GM19035 (cell line): ENCODE data around the gene PTPRS.
A peak's percentile ranks its signal among the peaks of the same experiment; 100 is the strongest.
"Not testable (repeated sequence)": the region's sequence is repeated elsewhere in the genome, so short reads cannot be mapped to it uniquely, and the experiment has no call there.

ENCODE experiments used
- ATAC-seq: cut with Tn5 transposase; IDR thresholded peaks from one replicate; pipeline ENCODE4 v1.9.1; 2021; ENCODE audit not compliant: unreplicated experiment

The PTPRS gene

DNA sequence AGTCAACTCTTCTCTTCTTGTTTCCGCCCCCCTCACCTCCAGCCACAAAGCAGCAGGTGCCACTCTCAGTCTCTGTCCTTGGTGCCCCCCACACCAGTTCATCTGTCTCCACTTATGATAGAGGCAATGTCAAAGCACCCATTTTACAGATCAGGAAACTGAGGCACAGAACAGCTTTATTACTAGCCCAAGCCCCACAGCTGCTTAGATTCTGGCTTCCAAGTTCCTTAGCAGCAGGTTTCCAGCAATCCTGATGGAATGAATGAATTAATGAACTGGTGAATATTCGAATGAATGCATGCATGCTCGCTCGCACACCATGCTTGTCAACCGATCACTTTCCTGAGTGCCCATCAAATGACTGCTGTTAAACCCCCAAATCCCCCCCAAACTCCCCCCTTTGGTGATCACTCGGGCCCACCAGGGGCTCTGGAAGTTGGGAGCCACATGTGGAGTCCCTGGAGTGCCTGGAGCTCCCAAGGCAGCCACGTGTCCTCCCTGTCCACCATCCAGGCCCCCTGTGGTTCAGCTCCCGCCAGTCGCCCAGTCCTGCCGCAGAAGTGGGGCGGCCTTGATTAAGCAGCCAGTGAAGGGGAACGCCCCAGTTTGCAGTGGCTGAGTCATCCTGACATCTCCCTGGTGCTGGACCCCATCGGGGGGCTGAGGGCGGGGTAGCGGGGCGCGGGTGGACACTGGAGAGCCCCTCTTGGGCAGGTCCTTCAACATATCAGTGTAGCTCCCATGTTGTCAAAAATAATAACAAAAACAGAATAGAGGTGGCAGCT lies 6.8 kb downstream of the PTPRS start:
- ATAC-seq, result no peak

DNA sequence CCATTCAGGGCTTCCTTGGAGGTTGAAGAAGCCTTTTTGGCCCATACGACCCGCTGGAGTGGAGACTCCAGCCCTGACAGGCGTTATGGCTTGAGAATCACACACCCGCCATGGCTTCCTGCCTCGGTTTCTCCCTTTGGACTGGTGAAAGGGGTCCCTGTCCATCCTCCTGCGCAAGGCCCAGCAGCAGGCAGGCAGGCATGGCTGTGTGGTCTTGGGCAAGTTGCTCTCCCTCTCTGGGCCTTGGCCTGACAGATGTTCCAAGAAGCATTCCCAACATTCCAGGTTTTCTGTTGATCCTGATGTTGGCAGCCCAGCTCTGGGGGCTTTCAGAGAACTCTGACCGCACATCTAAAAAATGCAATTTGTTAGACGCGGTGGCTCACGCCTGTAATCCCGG lies 8.1 kb downstream of the PTPRS start:
- ATAC-seq, result no peak

DNA sequence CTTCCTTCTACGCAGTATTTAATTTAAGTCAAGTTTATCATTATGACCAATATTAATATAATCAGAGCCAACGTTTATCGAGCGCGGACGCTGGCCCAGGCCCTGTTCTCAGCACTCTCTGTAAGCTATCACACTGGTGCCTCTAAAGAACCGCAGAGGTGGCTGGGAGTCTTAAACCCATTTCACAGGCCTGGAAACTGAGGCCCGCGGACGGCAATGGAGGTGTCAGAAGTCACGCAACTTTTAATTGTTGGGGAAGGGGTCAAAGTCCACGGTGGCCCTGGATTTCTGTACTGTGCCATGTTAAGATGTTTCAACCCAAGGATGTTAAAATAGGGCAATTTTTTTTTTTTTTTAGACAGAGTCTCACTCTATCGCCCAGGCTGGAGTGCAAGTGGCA lies 8.8 kb downstream of the PTPRS start:
- ATAC-seq, result no peak

DNA sequence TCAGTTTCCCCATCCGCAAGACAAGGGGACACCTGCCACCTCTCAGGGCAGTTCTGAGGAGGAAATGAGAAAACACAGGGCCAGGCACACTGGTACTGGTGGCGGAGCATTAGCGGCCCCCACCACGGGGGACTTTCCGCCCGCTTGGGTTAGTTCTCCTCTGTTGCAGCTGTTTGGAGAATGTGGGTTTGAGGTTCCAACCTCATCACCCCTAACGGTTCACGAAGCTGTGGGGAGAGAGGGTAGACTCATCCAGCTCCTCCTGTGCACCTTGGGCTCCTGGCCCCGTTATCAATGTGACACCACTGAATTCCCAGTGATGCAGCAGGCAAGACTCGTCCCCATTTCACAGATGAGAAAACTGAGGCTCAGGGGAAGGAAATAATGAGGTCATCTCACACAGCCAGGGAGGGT lies 10.3 kb downstream of the PTPRS start:
- no peak for ATAC-seq

DNA sequence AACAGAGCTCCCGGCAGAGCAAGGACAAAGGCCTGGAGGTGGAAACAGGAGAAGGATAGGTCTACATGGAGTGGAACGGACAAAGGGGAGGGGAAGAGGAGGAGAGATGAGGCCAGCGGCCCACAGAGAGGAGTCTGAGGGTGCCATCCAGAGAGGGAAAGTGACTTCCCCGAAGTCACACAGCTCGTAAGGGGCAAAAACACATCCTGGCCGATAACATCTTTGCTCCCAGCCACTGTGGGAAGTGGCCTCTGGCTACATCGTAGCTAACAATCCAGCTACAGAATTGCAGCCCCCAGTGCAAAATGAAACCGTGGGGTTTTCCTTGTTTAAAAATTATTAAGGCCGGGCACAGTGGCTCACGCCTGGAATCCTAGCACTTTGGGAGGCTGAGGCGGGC lies 11.5 kb downstream of the PTPRS start:
- ATAC-seq, result no peak

DNA sequence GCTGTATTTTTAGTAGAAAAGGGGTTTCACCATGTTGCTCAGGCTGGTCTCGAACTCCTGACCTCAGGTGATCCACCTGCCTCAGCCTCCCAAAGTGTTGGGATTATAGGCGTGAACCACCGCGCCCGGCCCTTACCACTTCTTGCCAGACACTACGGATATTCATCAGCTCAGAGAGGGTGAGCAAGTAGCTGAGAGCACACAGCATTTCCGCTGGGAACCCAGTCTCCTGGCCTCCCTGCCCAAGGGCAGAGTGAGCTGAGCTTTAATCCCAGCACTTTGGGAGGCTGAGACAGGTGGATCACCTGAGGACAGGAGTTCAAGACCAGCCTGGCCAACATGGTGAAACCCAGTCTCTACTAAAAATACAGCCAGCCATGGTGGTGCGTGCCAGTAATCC lies 12.2 kb downstream of the PTPRS start:
- ATAC-seq, result not testable (repeated sequence)

DNA sequence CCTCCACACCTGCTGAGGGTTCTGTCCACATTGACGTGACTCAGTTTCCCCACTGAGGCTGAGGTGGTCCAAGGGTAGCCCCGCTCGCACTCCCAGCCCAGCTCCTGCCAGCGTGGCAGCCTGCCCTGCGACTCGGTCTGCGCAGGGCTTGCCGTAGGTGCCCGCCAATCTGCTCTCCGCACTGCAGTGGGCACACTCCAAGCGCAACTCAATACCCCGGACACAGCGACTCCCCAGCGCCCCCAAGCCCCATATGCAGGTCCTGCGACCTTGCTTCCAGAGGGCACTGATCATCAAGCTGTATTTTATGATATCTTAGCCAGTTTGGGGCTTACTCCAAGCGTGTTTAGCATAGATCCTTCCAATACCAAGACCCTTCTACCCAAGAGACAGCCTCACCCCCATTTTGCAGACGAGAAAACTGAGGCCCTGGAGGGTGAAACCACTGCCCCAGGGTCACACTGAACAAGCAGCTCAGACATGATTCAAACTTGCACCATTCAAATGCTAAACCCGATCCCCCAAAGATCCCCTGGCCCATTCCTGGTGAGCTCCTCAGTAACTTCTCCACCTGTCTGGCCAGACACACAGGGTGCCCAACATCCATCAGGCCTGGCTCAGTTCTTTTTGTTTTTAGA lies 13.5 kb downstream of the PTPRS start:
- no peak for ATAC-seq

DNA sequence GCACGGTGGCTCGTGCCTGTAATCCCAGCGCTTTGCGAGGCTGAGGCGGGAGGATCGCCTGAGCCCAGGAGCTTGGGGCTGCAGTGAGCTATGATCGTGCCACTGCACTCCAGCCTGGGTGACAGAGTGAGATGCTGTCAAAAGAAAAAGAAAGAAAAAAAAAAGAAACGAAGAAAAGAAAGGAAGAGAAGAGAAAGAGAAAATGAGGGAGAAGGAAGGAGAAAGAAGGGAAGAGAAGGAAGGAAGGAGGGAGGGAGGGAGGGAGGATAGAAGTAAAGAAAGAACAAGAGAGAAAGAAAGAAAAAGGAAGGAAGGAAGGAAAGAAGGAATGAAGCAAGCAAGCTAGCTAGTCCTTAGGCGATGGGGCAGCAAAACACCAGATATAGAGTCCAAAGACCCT lies 14.1 kb downstream of the PTPRS start:
- no peak for ATAC-seq

DNA sequence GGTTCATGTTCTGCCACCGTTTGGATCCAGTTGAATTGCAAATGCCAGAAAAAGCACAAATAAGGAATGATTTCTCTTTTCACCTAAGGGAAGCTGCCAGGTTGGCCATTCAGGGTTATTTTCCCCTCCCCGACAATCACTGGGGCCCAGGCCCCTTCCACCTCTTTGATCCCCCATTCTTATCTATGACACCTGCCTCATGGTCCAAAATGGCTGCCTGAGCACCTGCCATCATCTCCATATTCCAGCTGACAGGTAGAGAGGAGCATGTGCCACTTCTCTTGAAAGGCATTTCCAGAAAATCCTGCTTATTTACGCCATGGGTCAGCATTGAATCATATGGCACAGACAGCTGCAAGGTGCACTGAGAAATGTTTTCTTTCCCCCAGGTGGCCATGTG lies 15.7 kb downstream of the PTPRS start:
- no peak for ATAC-seq

DNA sequence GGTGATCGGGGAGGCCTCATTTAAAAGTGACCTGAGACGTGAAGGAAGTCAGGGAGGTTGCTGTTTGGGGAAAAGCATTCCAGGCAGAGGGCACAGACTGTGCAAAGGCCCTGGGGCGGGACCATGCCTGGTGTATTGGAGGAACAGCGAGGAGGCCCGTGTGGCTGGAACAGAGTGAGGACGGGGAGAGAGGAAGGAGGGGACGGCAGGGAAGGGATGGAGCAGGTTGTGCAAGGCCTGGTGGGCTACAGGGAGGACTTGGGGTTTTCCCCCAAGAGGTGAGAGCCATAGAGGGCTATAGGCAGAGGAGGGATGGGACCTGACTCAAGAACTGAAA lies 17.2 kb downstream of the PTPRS start:
- no peak for ATAC-seq

DNA sequence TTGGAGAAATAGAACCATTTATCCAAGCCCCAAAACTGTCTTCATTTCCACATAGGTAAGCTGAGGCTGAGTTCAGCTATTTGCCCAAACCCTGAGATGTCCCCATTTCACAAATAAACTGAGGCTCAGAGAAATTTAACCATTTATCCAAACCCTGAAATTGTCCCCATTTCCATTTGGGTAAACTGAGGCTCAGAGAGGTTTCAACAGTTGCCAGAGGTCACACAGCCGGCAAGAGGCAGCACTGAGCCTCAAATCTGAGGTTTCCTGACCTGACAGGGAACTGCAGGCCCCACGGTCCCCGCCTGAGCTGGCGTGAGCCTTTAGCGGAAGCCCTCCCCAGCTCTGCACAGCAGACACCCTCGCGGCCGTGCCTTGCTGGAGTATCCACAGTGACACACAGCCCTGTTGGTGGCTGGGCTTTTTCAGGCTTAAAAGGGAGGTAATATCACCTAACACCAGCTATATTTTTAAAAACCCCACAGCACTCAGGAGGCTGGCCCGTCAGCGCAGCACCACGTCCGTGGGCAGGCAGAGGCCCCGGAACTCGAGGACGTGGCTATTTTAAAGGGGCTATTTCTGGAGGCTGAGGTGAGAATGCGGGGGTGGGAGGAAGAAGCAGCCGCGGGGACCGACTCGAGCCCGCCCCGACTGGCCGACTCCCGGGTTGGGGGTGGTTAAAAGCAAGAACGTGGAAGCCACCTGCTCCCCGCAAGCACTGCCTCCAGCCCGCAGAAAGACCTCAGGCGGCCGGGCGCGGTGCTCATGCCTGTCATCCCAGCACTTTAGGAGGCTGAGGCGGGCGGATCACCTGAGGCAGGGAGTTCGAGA lies 18.5 kb downstream of the PTPRS start:
- ATAC-seq, result peak; percentile 59

DNA sequence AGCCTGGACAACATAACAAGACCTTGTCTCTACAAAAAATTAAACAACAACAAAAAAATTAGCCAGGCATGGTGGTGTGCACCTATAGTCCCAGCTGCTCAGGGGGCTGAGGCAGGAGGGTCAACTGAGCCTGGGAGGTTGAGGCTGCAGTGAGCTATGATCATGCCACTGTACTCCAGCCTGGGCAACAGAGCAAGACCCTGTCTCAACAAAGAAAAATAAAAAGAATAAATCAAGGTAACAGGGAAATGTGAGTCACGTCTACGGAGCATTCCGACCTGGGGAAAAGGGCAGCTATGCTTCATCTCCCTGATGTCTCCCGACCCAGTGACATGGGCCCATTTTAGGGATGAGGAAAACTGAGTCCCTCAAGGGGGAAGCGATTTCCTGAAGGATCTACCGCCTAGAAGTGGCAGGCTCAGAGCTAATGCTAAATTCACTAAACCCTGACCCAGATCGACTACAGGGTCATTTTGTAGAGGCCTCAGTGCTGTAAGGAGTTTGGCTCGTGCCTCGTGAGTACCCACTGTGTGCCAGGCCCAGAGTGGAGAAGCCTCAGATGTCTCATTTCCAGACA lies 19.5 kb downstream of the PTPRS start:
- no peak for ATAC-seq

DNA sequence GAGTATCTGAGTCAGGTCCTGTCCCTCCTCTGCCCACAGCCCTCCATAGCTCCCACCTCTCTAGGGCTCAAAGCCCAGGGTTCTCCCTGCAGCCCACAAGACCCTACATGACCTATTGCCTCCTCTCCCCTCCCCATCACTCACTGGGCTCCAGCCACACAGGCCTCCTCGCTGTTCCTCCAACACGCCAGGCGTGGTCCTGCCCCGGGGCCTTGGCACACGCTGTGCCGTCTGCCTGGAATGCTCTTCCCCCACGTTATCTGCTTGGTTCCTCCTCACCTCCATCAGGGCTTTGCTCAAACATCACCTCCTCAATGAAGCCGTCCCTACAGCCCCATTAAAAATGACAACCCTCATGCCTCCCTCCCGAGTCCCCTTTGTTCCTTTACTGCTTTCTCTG lies 21.1 kb downstream of the PTPRS start:
- no peak for ATAC-seq

DNA sequence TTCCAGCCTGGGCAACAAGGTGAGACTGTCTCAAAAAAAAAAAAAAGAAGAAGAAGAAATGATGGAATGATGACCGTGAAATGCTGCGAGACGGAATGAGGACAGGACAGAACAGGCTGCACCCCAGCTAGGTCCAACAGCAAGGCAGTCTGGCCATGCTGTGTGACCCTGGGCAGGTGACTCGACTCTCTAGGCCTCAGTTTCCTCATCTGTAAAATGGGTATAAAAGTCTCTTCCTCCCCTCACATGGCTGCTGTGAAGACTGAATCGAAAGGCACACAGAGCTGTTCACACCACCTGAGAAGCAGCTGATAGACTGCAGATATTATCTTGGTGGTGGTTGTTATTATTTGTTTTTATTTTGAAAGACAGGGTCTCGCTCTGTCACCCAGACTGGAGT lies 22.3 kb downstream of the PTPRS start:
- ATAC-seq, result no peak

DNA sequence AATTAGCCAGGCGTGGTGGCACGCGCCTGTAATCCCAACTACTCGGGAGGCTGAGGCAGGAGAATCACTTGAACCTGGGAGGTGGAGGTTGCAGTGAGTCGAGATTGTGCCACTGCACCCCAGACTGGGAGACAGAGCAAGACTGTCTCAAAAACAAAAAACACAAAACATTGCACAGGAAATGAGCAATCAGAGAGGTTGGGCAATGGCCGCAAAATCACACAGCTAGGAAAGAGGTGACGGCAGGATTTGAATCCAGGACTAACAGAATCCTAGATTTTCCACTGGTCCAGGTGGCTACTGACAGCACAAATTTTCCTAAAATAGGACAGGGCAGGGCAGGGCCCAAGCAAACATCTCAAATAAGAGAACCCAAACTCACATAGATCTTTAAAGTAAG lies 23.3 kb downstream of the PTPRS start:
- ATAC-seq, result no peak

DNA sequence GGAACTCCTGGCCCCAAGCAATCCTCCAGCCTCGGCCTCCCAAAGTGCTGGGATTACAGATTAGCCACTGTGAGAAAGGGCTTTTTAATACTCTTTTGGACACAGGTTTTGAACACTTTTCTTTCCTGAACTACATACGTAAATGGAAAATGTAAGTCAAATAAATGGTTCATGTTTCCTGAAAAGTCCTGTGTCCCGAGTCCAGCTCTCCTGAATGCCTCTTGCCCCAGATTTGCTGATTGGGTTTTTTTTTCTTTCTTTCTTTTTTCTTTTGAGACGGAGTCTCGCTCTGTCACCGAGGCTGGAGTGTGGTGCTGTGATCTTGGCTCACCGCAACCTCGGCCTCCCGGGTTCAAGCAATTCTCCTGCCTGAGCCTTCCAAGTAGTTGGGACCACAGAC lies 24.5 kb downstream of the PTPRS start:
- ATAC-seq, result no peak

DNA sequence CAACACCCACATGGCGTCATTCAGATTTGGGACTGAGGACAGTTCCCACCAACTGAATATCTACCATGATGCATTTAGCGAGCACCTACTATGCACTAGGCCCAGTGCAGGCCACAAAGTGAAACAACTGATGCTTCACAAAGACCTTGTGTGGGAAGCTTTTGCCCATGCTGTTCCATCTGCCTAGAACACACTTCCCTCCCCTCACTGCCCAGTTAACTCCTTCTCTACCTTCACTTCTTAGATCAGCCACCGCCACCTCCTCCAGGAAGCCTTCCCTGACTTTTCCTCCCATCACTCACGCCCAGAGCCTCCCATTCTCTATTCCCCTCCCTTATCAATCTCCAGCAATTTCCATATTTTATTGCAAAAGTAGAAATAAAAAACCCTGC lies 25.7 kb downstream of the PTPRS start:
- ATAC-seq, result no peak

DNA sequence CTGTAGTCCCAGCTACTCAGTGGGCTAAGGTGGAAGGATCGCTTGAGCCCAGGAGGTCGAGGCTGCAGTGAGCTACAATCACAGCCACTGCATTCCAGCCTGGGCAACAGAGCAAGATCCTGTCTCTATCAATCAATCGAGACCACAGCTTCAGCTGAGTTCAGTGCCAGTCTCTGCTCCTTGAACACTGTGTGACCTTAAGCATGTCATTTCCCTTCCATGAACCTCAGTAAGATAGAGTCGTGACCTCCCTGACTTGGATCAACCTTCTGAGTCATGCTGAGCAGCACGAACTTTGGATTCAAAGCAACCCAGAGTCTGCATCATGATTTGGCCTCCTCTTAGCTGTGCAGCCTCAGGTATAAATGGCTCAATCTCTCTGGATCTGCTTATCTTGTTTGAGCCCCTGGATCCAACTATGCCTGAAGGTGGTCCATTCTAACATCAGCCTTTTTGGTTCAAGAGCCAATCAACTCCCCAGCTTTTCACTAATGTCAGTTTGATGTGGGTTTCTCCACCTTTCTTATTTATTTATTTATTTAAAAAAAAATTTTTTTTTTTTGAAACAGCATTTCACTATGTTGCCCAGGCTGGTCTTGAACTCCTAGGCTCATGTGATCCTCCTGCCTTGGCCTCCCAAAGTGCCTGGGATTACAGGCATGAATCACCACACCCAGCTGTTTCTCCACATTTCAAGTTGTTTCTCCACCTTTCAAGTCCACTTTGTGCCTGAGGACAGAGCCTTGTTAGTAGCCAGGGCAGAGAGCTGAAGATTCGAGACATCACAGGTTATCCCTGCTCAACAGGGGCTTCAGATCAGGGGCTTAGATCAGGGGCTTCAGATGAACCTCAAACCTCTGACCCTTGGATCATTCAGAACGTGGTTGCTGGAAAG lies 26.4 kb downstream of the PTPRS start:
- ATAC-seq, result no peak

DNA sequence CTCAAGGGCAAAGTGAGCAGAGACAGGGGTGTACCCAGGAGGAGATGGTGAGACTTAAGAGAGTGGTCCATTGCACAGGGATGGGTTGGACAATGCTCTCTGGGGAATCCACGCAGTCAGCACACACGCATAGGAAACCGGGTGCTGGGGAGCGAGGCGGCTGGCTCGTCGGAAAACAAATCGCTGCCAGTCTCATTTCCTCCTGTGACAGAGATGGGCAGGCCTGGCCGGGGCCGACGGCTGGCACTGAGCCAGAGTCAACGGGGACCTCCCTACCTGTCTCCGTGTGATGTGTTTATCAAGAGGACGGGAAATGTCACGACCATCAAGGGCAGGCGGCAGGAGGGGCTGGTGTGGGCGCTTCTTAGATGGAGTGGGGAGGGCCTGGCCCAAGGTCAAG lies 27.3 kb downstream of the PTPRS start:
- no peak for ATAC-seq

DNA sequence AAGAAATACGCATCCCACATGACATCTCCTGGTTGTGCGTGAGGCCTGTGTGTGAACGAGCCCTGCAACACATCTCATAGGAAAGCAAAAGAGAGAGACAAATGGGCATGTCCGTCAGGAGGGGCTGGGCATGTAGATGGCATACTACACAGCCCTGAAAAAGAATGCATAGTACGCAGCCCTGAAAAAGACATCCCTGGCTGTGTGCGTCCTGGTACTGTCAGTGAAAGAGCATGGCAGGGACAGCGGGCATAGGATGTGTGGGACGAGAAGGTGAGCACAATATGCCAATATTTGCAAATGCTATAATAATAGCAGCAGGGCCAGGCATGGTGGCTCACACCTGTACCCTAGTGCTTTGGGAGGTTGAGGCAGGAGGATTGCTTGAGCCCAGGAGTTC lies 28.6 kb downstream of the PTPRS start:
- ATAC-seq, result no peak
